NCI-H2081 (cell line): ENCODE data around the gene BRPF3.

Experiments
- DNase-seq, 2 experiments: peaks; one replicate each; lab custom pipeline; 2025; lab: John Stamatoyannopoulos, UW

Gene BRPF3

GRCh38 chr6:36196113-36196879, at the start of gene BRPF3:
Gene BRPF3, plus strand, starts transcription at chr6:36196744. Its CDS starts 3,579 bp downstream, at chr6:36200323.
- peak; percentile 77 to 79 for DNase-seq

- no peak for DNase-seq
Measured at GRCh38 chr6:36147294-36147693, 49.2 kb upstream of the BRPF3 start.

GRCh38 chr6:36149476-36149875, 47.1 kb upstream of the BRPF3 start:
- DNase-seq, result no peak

- no peak for DNase-seq
Measured at GRCh38 chr6:36150283-36150682, 46.3 kb upstream of the BRPF3 start.

GRCh38 chr6:36154286-36154685, 42.3 kb upstream of the BRPF3 start:
- DNase-seq, result no peak

- no peak for DNase-seq
Measured at GRCh38 chr6:36155662-36156061, 40.9 kb upstream of the BRPF3 start.

- DNase-seq, result no peak
Measured at GRCh38 chr6:36160147-36160760, 36.3 kb upstream of the BRPF3 start.

GRCh38 chr6:36169023-36170007, 27.2 kb upstream of the BRPF3 start:
- no peak for DNase-seq

- DNase-seq, result no peak
Measured at GRCh38 chr6:36170704-36171103, 25.8 kb upstream of the BRPF3 start.

GRCh38 chr6:36171573-36171972, 25.0 kb upstream of the BRPF3 start:
- no peak for DNase-seq

- DNase-seq, result no peak
Measured at GRCh38 chr6:36177166-36177565, 19.4 kb upstream of the BRPF3 start.

GRCh38 chr6:36178544-36178943, 18.0 kb upstream of the BRPF3 start:
- DNase-seq, result no peak

GRCh38 chr6:36180126-36180525, 16.4 kb upstream of the BRPF3 start:
- DNase-seq, result no peak

GRCh38 chr6:36184311-36184710, 12.2 kb upstream of the BRPF3 start:
- DNase-seq, result no peak

GRCh38 chr6:36186199-36186598, 10.3 kb upstream of the BRPF3 start:
- no peak for DNase-seq

GRCh38 chr6:36187446-36187845, 9.1 kb upstream of the BRPF3 start:
- no peak for DNase-seq

- DNase-seq, result peak in 1 of 2 experiments; percentile 21
Measured at GRCh38 chr6:36195471-36196112, 952 bp upstream of the BRPF3 start.

GRCh38 chr6:36196880-36197548, 470 bp downstream of the BRPF3 start:
- DNase-seq, result peak; percentile 97 to 98

- peak; percentile 33 to 68 for DNase-seq
Measured at GRCh38 chr6:36197739-36198221, 1.2 kb downstream of the BRPF3 start.

- DNase-seq, result no peak
Measured at GRCh38 chr6:36198986-36199385, 2.4 kb downstream of the BRPF3 start.
